Right lobe of liver (tissue), 6 donors: ENCODE data around the gene SPTBN1. TPM values are rescaled to one million over a fixed set of nuclear protein-coding genes. Genes with fewer than 3 reads are reported as not detected.
A peak's percentile ranks its signal among the peaks of the same experiment; 100 is the strongest.

ENCODE experiments used
- ATAC-seq, 4 donors: fragments of 200-7000 bp; cut with Tn5 transposase; one replicate each; pipeline ENCODE4 v1.9.1; 2020; ENCODE audit warnings: mild to moderate bottlenecking in 4 of 4, moderate library complexity in 4 of 4
- DNase-seq, 3 donors: peaks; one replicate each; pipeline ENCODE4 v3.0.0-alpha.2; 2020
- H3K27ac ChIP-seq, 3 donors: fragments of 200-600 bp; one replicate each; pipeline ENCODE4 v1.8.0; 2022
- H3K27me3 ChIP-seq, 2 donors: fragments of 200-600 bp; one replicate each; pipeline ENCODE4 v1.8.0; 2022
- H3K36me3 ChIP-seq, 4 donors: fragments of 200-600 bp; sonication (generic) in 1 of 4; one replicate each; pipeline versions ENCODE4 v1.5.1 to v1.8.0; 2017 to 2022; ENCODE audit warnings: control low read depth in 1 of 4
- H3K4me1 ChIP-seq, 4 donors: fragments of 200-600 bp; sonication (generic) in 1 of 4; one replicate each; pipeline versions ENCODE4 v1.5.1 to v1.8.0; 2017 to 2022; ENCODE audit warnings: control low read depth in 1 of 4
- H3K4me3 ChIP-seq, 3 donors: fragments of 200-600 bp; one replicate each; pipeline ENCODE4 v1.8.0; 2022
- H3K9me3 ChIP-seq, 4 donors: fragments of 200-600 bp; sonication (generic) in 1 of 4; one replicate each; pipeline versions ENCODE4 v1.5.1 to v1.8.0; 2017 to 2022; ENCODE audit warnings: control low read depth in 1 of 4
- POLR2A ChIP-seq: fragments of 450-650 bp; IDR thresholded peaks from one replicate; pipeline ENCODE4 v1.6.1; 2017; ENCODE audit warnings: antibody characterized with exemption, mild to moderate bottlenecking
- WGBS: methylation state at CpG from one replicate; pipeline ENCODE4 v1.1.6; 2018; ENCODE audit warnings: low coverage, low lambda C conversion rate; ENCODE audit not compliant: insufficient coverage; ENCODE audit errors: missing lambda C conversion rate; 5-methylcytosine and 5-hydroxymethylcytosine counted together
- intact Hi-C, 2 donors: fragments of 100-400 bp; cut with DNase I; formaldehyde crosslinking; loops; one replicate each; pipeline versions ENCODE4 v1.11.2 to v1.14.1; 2022
- total RNA-seq, 6 experiments: library from RNA; depleted of rRNA in 2 of 6; stranded (reverse); fragments of >200 nt in 2 of 6; fragmentation: NEBNext Ultra II Directional in 3 of 6; extraction: Animal tissue kit (Norgen Biotek cat#: 25700) in 3 of 6; gene quantifications; one replicate each; pipeline versions ENCODE4 v1.1.0 to v1.2.4, GENCODE V29; 2016 to 2023
- TF ChIP-seq, protein P1 (sequence below), 4 donors: fragments of 200-600 bp in 3 of 4; fragments of 450-650 bp in 1 of 4; IDR thresholded peaks; one replicate each; pipeline versions ENCODE4 v1.5.1 to v1.8.0; 2016 to 2022; ENCODE audit warnings: antibody characterized with exemption in 4 of 4, mild to moderate bottlenecking in 2 of 4
- donor health status: DM: no; HTN: yes; CAD: no.
- donor health status: DM: no; HTN: no; CAD: no.
- donor health status: DM: no; HTN: no; CAD: no.
- donor health status: DM: no; HTN: yes; CAD: no.
- donor health status: DM: no; HTN: yes; CAD: no.

SPTBN1 gene
- total RNA-seq, 6 experiments from 2014 or later, result 107 to 315 (median 227) TPM

DNA sequence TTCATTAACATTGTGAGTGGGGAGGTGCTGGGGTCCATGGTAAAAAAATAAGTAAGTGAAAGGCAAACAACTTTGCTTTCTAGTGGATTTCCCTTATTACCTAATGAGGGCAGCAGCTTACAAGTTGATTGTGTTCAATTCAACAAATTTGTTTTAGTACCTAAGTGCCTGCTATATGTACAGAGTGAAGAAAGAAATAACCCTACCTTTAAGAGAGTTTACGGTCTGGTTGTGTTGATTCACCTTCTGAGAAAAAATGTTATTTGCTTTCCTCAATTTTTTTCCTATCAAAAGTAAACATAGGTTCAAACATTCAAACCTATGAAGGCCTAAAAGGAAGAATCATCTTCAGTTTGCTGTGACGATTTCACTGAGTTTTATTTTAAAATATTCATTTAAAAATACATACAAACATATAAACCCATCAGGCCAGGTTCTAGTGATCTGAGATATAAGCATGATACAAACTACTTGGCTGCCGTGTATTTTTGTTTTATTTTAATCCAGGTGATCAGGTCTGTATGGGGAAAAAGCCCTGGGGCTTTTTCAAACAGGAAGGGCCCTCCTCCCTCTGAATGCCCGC, 1.5 kb upstream of the SPTBN1 start:
- no peaks in the 10 kb centered on the region for H3K27me3 ChIP-seq

DNA sequence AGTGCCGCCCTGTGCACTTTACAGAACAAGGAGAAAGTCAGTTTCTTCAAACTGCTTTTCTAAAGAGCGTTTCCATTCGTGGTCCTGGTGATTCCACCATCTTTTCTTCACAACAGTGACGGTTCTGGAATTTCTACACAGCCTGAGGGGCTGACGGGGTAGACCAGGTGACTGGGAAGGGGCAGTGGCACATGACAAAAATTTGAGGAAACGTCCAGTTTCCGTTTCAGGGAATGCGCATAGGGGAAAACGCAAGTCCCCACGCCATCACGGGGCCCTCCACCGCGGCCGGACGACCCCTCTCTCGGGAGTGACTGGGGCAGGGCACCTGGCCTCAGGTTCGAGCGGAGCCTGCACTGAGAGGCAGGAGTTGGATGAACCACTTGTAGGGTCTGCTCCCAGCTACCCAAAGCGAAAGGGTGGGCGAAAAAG, 980 bp upstream of the SPTBN1 start:
- H3K27ac ChIP-seq, result peak overlapping the region; percentile 80 to 90 (median 87)
- DNase-seq (peak; percentile 30 to 58 (median 47)), ATAC-seq (peak; percentile 1 to 20 (median 6))
- H3K36me3 ChIP-seq, result no peaks in the 10 kb centered on the region
- H3K27me3 ChIP-seq, result no peaks in the 10 kb centered on the region
- no peak for TF ChIP-seq POLR2A
- TF ChIP-seq, protein P1, sequence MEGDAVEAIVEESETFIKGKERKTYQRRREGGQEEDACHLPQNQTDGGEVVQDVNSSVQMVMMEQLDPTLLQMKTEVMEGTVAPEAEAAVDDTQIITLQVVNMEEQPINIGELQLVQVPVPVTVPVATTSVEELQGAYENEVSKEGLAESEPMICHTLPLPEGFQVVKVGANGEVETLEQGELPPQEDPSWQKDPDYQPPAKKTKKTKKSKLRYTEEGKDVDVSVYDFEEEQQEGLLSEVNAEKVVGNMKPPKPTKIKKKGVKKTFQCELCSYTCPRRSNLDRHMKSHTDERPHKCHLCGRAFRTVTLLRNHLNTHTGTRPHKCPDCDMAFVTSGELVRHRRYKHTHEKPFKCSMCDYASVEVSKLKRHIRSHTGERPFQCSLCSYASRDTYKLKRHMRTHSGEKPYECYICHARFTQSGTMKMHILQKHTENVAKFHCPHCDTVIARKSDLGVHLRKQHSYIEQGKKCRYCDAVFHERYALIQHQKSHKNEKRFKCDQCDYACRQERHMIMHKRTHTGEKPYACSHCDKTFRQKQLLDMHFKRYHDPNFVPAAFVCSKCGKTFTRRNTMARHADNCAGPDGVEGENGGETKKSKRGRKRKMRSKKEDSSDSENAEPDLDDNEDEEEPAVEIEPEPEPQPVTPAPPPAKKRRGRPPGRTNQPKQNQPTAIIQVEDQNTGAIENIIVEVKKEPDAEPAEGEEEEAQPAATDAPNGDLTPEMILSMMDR (IDR thresholded peaks at IDR 0.05), result no peak
- H3K4me3 ChIP-seq, result peak overlapping the region; percentile 65 to 77 (median 71)
- intact Hi-C loops, result no loop called here
- peaks cover 0 to 9% (median under 1%) of the 10 kb centered on the region in 4 donors for H3K4me1 ChIP-seq
- WGBS, result 3% methylated on average over 16 of the region's 20 CpGs
- no peaks in the 10 kb centered on the region for H3K9me3 ChIP-seq

More for the DNA sequence above, 1.5 kb upstream of the SPTBN1 start:
- Histone ChIP-seq H3K36me3 (no peaks in the 10 kb centered on the region), H3K9me3 (no peaks in the 10 kb centered on the region), H3K4me3 (peak overlapping the region; percentile 65 to 77 (median 71)), H3K4me1 (peaks cover 0 to 9% (median under 1%) of the 10 kb centered on the region in 4 donors), H3K27ac (peak overlapping the region; percentile 80 to 90 (median 87))
- ATAC-seq (peak in 2 of 4 donors; percentile 4 to 6), DNase-seq (no peak)
- TF ChIP-seq POLR2A, result no peak
- TF ChIP-seq, protein P1 (IDR thresholded peaks at IDR 0.05), result peak in 2 of 4 donors; percentile 6 to 13
- 15% methylated on average over 4 of the region's 4 CpGs for WGBS
- intact Hi-C loops, result no loop called here

DNA sequence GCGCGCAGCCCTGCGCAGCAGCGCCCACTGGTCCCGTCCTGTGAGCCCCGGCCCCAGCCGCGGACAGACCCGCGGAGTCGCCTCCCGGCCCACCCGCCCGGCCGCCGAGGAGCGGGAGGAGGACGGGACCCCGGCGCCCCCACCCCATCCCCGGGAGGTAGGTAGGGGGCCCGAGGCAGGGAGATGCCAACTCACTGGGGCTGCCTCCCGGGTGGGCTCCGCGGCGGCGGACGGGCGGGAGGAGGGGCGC, 160 bp downstream of the SPTBN1 start:
- DNase-seq (no peak), ATAC-seq (no peak)
- no peaks in the 10 kb centered on the region for H3K9me3 ChIP-seq
- peak overlapping the region; percentile 65 to 77 (median 71) for H3K4me3 ChIP-seq
- H3K36me3 ChIP-seq, result no peaks in the 10 kb centered on the region
- TF ChIP-seq POLR2A, result no peak
- TF ChIP-seq, protein P1 (IDR thresholded peaks at IDR 0.05), result no peak
- whole genome bisulfite sequencing, result no CpG with 5 or more reads among the region's 30 CpGs
- H3K27ac ChIP-seq, result peak overlapping the region; percentile 66 to 85 (median 80)
- peaks cover 0 to 9% (median under 1%) of the 10 kb centered on the region in 4 donors for H3K4me1 ChIP-seq
- H3K27me3 ChIP-seq, result no peaks in the 10 kb centered on the region
- intact Hi-C loops, result no loop called here

DNA sequence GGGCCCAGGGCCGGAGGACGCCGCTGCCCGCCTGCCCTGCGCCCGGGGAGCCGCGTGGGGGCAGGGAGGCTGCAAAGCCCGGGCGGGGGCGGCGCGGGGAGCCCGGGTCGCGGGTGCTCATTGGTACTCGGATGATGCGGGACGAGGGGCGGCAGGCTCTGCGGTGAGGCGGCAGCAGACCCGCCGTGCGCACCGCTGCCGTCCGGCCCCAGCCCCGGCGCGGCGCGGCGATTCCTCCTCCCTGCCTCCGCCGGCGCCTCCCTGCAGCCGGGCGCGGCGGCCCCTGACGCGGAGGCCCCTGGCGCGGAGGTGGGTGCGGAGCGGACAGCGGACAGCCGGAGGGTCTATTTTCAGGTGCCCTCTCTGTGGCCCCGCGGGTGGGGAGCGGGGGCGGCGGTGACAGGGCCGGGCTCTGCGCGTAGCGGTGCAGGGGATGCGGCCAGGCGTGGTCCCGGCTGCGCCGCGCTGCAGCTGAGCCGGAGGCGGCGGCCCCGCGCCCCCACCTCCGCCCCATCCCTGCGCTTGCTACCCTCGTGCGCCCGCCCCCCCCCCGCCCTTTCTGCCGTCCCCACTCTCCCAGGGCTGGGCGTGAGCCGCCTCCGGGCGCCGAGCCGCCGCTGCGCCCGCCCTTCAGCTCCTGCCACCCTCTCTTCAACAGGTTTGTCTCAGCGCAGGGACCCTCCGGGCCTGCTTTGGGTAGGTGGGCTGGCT, 640 bp downstream of the SPTBN1 start:
- WGBS, result 0% methylated on average over 1 of the region's 87 CpGs
- no peaks in the 10 kb centered on the region for H3K9me3 ChIP-seq
- peak; percentile 24 to 70 (median 42) for ATAC-seq
- H3K36me3 ChIP-seq, result no peaks in the 10 kb centered on the region
- DNase-seq, result peak in 2 of 3 donors; percentile 52 to 54
- H3K27me3 ChIP-seq, result no peaks in the 10 kb centered on the region
- peaks cover 0 to 9% (median under 1%) of the 10 kb centered on the region in 4 donors for H3K4me1 ChIP-seq
- TF ChIP-seq, protein P1 (IDR thresholded peaks at IDR 0.05), result peak in 1 of 4 donors; percentile 5
- no peak for TF ChIP-seq POLR2A
- H3K4me3 ChIP-seq, result peak overlapping the region; percentile 65 to 77 (median 71)
- intact Hi-C loops, result no loop called here
- H3K27ac ChIP-seq, result peak overlapping the region; percentile 66 to 85 (median 80)
